Urinary bladder (tissue), 4 donors: ENCODE measurements around the gene TMEM125. TPM values are rescaled to one million over a fixed set of nuclear protein-coding genes. Genes with fewer than 3 reads are reported as not detected.

Experiments used
- DNase-seq: peaks from one replicate; pipeline ENCODE4 v3.0.0-alpha.2; 2015; ENCODE audit errors: extremely low spot score
- H3K27ac ChIP-seq: one replicate; pipeline ENCODE4 v1.5.1; 2013; ENCODE audit warnings: low read depth, mild to moderate bottlenecking, moderate library complexity
- H3K36me3 ChIP-seq: one replicate; pipeline ENCODE4 v1.6.1; 2013; ENCODE audit warnings: mild to moderate bottlenecking, moderate library complexity; ENCODE audit not compliant: insufficient read depth
- H3K4me1 ChIP-seq: one replicate; pipeline ENCODE4 v1.6.1; 2013; ENCODE audit warnings: mild to moderate bottlenecking, moderate library complexity; ENCODE audit not compliant: insufficient read depth
- H3K4me3 ChIP-seq: one replicate; pipeline ENCODE4 v1.5.1; 2013; ENCODE audit warnings: low read depth, low read length
- WGBS: extraction: QIAGEN DNeasy Blood & Tissue Kit; methylation state at CpG from one replicate; pipeline ENCODE4 v1.1.7; 2013; 5-methylcytosine and 5-hydroxymethylcytosine counted together
- polyA plus RNA-seq: library from polyadenylated mRNA; stranded (reverse); fragments of 200-250 nt; gene quantifications from one replicate; pipeline ENCODE4 v1.2.3, GENCODE V29; 2013
- total RNA-seq: library from RNA; depleted of rRNA; stranded (reverse); fragments of >200 nt; gene quantifications from one replicate; pipeline ENCODE4 v1.2.3, GENCODE V29; 2014
- donor health status: healthy with polysubstance abuse.
- donor health status: healthy.

The TMEM125 gene
- 0.32 TPM for total RNA-seq
- polyA plus RNA-seq, result 0.47 TPM

DNA sequence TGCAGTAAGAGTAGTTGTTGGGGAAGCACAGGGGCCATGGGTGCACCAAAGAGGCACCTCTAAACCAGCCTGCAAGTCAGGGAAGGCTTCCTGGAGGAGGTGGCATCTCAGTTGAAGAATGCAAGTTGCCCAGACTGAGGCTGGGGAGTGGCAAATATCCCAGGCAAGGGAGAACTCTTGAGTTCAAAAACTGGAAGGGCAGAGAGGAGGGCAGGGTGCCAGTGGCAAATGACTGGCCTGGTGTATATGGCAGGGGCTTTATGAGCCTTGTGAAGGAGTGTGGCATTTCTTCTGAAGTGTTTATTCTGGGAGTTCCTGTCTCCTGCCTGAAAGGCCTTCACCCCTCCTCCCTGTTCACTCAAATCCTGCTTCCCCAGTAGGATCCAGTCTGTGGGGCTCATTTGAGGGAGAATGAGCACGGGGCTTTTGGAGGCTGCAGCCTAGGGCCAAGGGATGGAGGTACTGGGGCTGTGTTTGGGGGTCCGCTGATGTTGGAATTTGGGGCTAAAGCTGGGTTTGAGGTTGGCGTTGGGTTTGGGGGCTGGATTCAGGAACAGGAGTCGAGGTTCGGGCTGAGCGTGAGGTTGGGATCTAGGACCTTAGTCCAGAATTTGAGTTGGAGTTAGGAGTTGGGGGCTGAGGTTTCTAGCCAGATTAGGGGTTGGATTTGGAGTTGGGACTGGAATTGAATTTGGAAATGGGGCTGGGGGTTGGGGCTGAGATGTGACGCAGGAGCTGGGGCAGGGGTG lies at the start of gene TMEM125:
TSS of gene TMEM125 (plus strand) at position 357 of the 749 bp plus-strand sequence. CDS start 2,740 bp downstream, outside the sequence.
- H3K4me3 ChIP-seq, result no peak within 1 kb of the TSS

GRCh38 chr1:43220905-43221778 lies 48.6 kb upstream of the TMEM125 start:
- Histone ChIP-seq H3K4me3 (no peak overlapping the region), H3K4me1 (no peaks in the 10 kb centered on the region), H3K36me3 (no peaks in the 10 kb centered on the region), H3K27ac (no peak overlapping the region)
- WGBS, result 75% methylated on average over 7 of the region's 7 CpGs
- DNase-seq, result no peak

More for the DNA sequence above, at the start of gene TMEM125:
- DNase-seq, result no peak
- Histone ChIP-seq H3K4me1 (no peaks in the 10 kb centered on the region), H3K36me3 (no peaks in the 10 kb centered on the region), H3K27ac (no peak within 1 kb of the TSS)
- WGBS, result 74% methylated on average over 7 of the region's 7 CpGs

- Histone ChIP-seq H3K36me3 (no peaks in the 10 kb centered on the region), H3K4me3 (no peak overlapping the region), H3K27ac (no peak overlapping the region), H3K4me1 (no peaks in the 10 kb centered on the region)
- no peak for DNase-seq
- WGBS, result 95% methylated on average over 1 of the region's 1 CpG
These were observed 48.0 kb upstream of the TMEM125 start for GRCh38 chr1:43221797-43222196.

DNA sequence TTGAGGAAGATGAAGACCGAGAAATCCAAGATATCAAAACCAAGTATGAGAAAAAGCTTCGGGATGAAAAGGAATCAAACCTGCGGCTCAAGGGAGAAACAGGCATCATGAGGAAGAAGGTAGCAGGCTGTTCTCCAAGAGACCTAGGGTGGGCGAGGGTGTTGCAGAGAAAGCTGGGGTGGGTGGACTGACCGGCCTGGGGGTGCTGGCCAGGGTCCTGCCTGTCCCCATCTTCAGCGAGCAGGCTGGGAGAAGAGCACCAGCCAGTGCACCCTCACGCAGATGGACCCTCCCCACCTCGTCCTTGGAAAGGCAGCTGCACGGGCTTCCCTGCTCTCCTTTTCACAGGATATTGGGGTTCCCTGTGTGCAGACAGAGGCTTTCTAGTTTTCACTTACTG lies 46.9 kb upstream of the TMEM125 start:
- H3K4me3 ChIP-seq, result no peak overlapping the region
- no peak overlapping the region for H3K27ac ChIP-seq
- no peaks in the 10 kb centered on the region for H3K4me1 ChIP-seq
- DNase-seq, result no peak
- H3K36me3 ChIP-seq, result no peaks in the 10 kb centered on the region
- 73% methylated on average over 9 of the region's 9 CpGs for WGBS

DNA sequence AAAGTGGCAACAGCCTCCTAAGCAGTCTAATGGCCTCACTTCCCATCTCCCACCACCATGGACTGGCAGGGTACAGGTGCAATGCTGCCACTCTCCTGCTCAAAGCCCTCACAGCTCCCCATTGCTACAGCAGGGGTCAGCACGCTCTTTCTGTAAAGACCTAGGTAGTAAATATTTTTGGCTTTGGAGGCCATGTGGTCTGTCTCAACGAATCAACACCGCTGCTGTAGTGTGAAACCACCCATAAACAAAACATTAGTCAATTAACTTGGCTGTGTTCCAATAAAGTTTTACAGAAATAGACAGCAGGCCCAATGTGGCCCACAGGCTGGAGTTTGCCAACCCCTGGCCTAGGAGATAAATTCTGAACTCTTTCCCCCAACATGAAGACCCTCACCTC lies 44.6 kb upstream of the TMEM125 start:
- no peak for DNase-seq
- 63% methylated on average over 3 of the region's 3 CpGs for WGBS
- Histone ChIP-seq H3K4me3 (no peak overlapping the region), H3K36me3 (no peaks in the 10 kb centered on the region), H3K4me1 (no peaks in the 10 kb centered on the region), H3K27ac (no peak overlapping the region)

DNA sequence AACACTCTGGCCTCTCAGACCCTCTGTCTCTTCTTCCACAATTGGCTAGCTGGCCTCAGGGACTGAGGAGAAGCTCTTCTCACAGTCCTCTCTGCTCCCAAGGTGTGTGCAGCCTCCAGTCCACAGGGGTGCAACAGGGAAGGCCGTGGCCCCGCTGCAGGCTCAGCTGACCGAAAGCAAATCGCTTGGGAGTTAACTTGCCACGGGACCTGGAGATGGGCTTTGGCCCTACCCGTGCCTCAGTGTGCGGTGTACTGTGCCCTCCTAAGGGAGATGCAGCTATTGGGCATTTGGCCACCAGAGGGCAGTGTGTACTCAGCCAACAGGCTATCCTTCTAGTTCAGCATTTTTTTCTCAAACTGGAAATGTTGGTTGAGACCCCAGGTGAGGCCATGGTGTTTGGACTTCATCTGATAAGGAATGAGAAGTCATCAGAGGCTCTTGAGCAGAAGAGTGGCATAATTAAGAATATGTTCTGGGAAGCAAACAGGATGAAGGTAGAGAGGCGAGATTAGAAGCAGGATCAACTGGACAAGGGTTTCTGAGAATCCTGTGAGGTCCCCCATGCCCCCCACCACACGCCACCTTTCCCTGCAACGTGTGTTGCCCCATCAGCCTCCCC lies 42.5 kb upstream of the TMEM125 start:
- H3K27ac ChIP-seq, result no peak overlapping the region
- peak; percentile 50 for DNase-seq
- WGBS, result 15% methylated on average over 10 of the region's 10 CpGs

GRCh38 chr1:43229826-43230780 lies 39.7 kb upstream of the TMEM125 start:
- 66% methylated on average over 6 of the region's 6 CpGs for WGBS
- H3K27ac ChIP-seq, result no peak overlapping the region
- H3K4me3 ChIP-seq, result no peak overlapping the region
- no peaks in the 10 kb centered on the region for H3K36me3 ChIP-seq
- DNase-seq, result no peak
- no peaks in the 10 kb centered on the region for H3K4me1 ChIP-seq

More for the DNA sequence above, 42.5 kb upstream of the TMEM125 start:
- H3K4me1 ChIP-seq, result no peaks in the 10 kb centered on the region
- H3K4me3 ChIP-seq, result no peak overlapping the region
- no peaks in the 10 kb centered on the region for H3K36me3 ChIP-seq

- DNase-seq, result no peak
- WGBS, result 47% methylated on average over 4 of the region's 4 CpGs
- Histone ChIP-seq H3K4me1 (no peaks in the 10 kb centered on the region), H3K4me3 (no peak overlapping the region), H3K36me3 (no peaks in the 10 kb centered on the region), H3K27ac (no peak overlapping the region)
These were observed 37.7 kb upstream of the TMEM125 start for GRCh38 chr1:43232074-43232473.

DNA sequence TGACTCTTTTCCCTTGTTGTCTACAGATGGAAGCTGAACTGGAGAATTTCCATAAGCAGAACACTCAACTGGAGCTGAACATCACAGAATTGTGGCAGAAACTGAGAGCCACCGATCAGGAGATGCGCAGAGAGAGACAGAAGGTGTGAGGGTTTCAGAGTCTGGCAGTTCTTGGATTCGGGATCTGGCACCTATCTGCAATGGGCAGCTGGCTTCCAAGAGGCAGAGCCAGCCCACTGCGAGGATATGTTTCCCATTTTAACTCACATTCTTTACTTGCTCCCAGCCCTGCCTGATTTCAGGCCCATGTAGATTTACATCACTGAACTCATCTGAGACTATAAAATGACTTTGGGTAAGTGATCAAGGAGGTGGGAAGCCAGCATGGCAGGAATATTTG lies 37.3 kb upstream of the TMEM125 start:
- Histone ChIP-seq H3K27ac (no peak overlapping the region), H3K4me1 (no peaks in the 10 kb centered on the region), H3K36me3 (no peaks in the 10 kb centered on the region), H3K4me3 (no peak overlapping the region)
- DNase-seq, result no peak
- 81% methylated on average over 4 of the region's 4 CpGs for WGBS

GRCh38 chr1:43233631-43234030 lies 36.2 kb upstream of the TMEM125 start:
- H3K4me1 ChIP-seq, result no peaks in the 10 kb centered on the region
- 84% methylated on average over 5 of the region's 5 CpGs for WGBS
- no peak overlapping the region for H3K4me3 ChIP-seq
- H3K36me3 ChIP-seq, result no peaks in the 10 kb centered on the region
- H3K27ac ChIP-seq, result no peak overlapping the region
- DNase-seq, result no peak

DNA sequence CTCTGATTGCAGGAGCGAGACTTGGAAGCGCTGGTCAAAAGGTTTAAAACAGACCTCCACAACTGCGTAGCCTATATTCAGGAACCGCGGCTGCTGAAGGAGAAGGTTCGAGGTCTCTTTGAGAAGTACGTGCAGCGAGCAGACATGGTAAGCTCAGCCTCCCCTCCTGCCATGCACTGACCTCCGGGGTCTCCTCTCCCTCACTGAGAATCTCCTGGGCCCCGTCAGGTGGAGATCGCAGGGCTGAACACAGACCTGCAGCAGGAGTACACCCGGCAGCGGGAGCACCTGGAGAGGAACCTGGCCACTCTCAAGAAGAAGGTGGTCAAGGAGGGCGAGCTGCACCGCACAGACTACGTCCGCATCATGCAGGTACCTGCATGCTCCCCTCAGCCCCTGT lies 35.5 kb upstream of the TMEM125 start:
- WGBS, result 93% methylated on average over 17 of the region's 17 CpGs
- H3K4me1 ChIP-seq, result no peaks in the 10 kb centered on the region
- no peak overlapping the region for H3K4me3 ChIP-seq
- DNase-seq, result no peak
- H3K36me3 ChIP-seq, result no peaks in the 10 kb centered on the region
- H3K27ac ChIP-seq, result no peak overlapping the region

DNA sequence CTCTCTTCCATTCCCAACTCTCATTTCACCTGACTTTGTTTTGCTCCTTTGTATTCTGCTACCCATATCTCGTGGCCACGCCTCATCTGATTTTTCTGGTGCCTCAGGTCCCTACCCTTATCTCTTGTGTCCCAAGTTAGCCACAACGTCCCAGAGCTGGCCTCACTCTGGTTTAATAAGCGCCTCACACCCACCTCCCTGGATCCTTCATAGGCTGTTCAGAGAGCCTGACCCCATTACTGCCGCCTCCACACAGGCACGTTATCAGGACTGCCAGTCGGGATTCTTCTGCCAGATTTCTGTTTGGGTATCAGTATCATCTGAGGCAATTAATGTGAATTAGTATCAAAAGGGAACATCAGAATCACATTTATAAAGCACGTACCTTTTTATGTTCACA lies 34.7 kb upstream of the TMEM125 start:
- Histone ChIP-seq H3K27ac (no peak overlapping the region), H3K36me3 (no peaks in the 10 kb centered on the region), H3K4me3 (no peak overlapping the region), H3K4me1 (no peaks in the 10 kb centered on the region)
- WGBS, result 70% methylated on average over 8 of the region's 8 CpGs
- DNase-seq, result no peak
